Inferior parietal cortex (tissue), 1 donor: ENCODE results near the gene SMG6.
"Not testable (repeated sequence)": the region's sequence is repeated elsewhere in the genome, so short reads cannot be mapped to it uniquely, and the experiment has no call there.

Experiments used
- DNase-seq: peaks from one replicate; pipeline ENCODE4 v3.0.0-alpha.2; 2016; ENCODE audit errors: extremely low spot score

The SMG6 gene

GRCh38 chr17:2178798-2179501, 124.6 kb downstream of the SMG6 start:
- no peak for DNase-seq

GRCh38 chr17:2177235-2177811, 126.3 kb downstream of the SMG6 start:
- no peak for DNase-seq

GRCh38 chr17:2176499-2177169, 127.0 kb downstream of the SMG6 start:
- DNase-seq = no peak

- DNase-seq = no peak
These were observed 128.3 kb downstream of the SMG6 start for GRCh38 chr17:2175294-2175628.

GRCh38 chr17:2174468-2175293, 128.9 kb downstream of the SMG6 start:
- DNase-seq = no peak

GRCh38 chr17:2174014-2174413, 129.6 kb downstream of the SMG6 start:
- DNase-seq = no peak

- no peak for DNase-seq
These were observed 130.6 kb downstream of the SMG6 start for GRCh38 chr17:2172999-2173398.

- DNase-seq = no peak
These were observed 131.3 kb downstream of the SMG6 start for GRCh38 chr17:2172077-2172851.

GRCh38 chr17:2171702-2172076, 131.9 kb downstream of the SMG6 start:
- no peak for DNase-seq

- no peak for DNase-seq
These were observed 133.6 kb downstream of the SMG6 start for GRCh38 chr17:2170023-2170422.

- not testable (repeated sequence) for DNase-seq
These were observed 137.9 kb downstream of the SMG6 start for GRCh38 chr17:2165723-2166122.

GRCh38 chr17:2158396-2158780, 145.2 kb downstream of the SMG6 start:
- no peak for DNase-seq

- no peak for DNase-seq
These were observed 145.8 kb downstream of the SMG6 start for GRCh38 chr17:2157675-2158395.

- no peak for DNase-seq
These were observed 146.5 kb downstream of the SMG6 start for GRCh38 chr17:2157081-2157480.

- no peak for DNase-seq
These were observed 146.9 kb downstream of the SMG6 start for GRCh38 chr17:2156666-2157065.

- no peak for DNase-seq
These were observed 148.0 kb downstream of the SMG6 start for GRCh38 chr17:2155573-2155972.

GRCh38 chr17:2151358-2152033, 152.1 kb downstream of the SMG6 start:
- no peak for DNase-seq

- no peak for DNase-seq
These were observed 152.8 kb downstream of the SMG6 start for GRCh38 chr17:2150806-2151205.

- no peak for DNase-seq
These were observed 153.7 kb downstream of the SMG6 start for GRCh38 chr17:2149934-2150333.

GRCh38 chr17:2146132-2146871, 157.3 kb downstream of the SMG6 start:
- no peak for DNase-seq
